IPS DF 4.7 (cell line): Measurements from ENCODE around the gene CPNE4.

Experiments used
- DNase-seq: peaks from one replicate; pipeline ENCODE4 v3.0.0-alpha.2; 2013; ENCODE audit warnings: low spot score; ENCODE audit errors: extremely low read depth

CPNE4 gene

GRCh38 chr3:131608741-131609140 lies 426.1 kb downstream of the CPNE4 start:
- DNase-seq, result no peak

DNA sequence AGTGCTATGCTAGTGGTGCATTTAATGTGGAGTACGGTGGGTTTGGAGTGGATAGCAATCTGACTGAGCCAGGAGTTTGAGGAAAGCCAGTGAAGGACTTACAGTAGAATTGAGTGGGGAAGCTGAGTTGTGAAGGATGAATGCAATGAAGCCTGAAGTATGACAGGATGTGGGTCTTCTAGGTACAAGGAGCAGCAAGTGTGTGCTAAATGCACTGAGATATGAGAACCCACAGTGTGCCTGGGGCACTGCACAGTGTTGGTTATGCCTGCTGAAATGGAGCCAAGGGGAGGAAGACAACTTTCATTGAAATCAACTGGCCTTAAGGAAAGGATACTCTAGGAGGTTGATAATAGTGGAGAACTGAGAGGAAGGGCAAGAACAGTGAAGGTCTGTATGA lies 426.5 kb downstream of the CPNE4 start:
- no peak for DNase-seq

DNA sequence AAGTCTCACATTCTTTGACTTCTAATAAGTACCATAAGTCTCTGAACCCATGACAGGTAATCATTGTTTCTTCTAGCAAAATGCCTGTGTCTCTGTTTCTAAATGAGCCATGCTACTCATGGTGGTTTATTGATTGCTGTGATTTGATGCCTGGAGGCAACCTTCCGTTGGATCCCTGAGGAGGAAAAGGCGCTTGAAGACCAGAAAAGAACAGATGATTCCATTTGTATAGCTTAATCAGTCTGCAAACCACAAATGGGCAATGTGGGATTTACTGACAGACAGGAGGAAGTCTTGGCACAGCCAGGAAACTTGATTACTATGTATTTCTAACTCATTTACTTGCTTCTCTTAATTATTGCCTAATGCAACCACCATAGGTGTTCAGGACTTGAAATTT lies 428.9 kb downstream of the CPNE4 start:
- DNase-seq, result no peak

- DNase-seq, result no peak
Observed at GRCh38 chr3:131602011-131602779, 432.6 kb downstream of the CPNE4 start.

- DNase-seq, result no peak
Observed at GRCh38 chr3:131597816-131598215, 437.0 kb downstream of the CPNE4 start.

GRCh38 chr3:131596884-131597283 lies 437.9 kb downstream of the CPNE4 start:
- no peak for DNase-seq

DNA sequence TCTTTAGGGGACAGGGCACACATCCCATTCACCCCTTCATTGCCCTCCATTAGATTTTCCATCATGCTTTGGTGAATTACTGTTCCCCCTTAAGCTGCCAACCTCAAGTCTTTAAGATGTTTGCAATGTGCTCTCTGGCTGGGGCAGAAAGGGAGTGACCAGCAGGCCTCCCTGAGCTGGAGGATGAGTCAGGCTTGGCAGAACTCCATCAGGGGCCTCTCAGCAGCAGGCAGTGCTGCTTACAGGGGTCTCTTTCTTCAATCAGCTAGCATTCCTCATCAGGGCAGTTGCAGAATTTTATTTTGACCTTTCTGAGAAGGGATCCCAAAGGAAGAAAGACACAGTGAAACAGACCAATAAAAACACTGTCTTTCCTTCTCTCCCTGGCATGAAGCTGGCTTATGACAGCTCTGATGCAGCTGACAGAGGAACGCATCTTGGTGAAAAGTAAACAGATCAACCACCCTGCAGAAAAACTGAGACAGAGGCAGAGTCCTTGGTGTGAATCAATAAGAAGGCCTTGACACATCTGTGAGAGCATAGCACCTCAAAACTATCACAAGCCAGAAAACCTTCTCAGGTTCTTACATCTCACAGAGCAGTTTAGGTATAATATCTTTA lies 443.3 kb downstream of the CPNE4 start:
- no peak for DNase-seq

DNA sequence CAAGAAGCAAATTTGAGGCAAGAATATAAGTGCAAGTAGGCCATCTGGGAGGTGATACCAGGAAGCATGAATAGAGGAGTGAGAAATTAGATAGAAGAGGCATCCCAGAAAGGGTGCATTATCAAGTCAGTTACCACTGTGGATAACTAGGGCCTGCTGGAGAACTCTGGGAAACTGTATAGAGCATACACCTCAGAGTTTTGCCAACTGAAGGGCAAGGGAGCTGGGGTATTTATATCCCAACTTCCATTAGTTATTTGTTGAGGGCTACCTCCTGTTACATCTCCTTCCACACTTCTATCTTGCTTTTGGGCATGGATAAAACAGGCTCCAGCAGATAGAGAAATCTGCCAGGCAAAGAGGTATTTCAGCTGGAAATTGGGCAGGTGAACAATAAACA lies 448.5 kb downstream of the CPNE4 start:
- no peak for DNase-seq

- no peak for DNase-seq
Observed at GRCh38 chr3:131582438-131582837, 452.4 kb downstream of the CPNE4 start.

GRCh38 chr3:131568460-131568859 lies 466.4 kb downstream of the CPNE4 start:
- DNase-seq, result peak; percentile 19

- no peak for DNase-seq
Observed at GRCh38 chr3:131564812-131565211, 470.0 kb downstream of the CPNE4 start.

GRCh38 chr3:131561511-131561910 lies 473.3 kb downstream of the CPNE4 start:
- DNase-seq, result no peak

DNA sequence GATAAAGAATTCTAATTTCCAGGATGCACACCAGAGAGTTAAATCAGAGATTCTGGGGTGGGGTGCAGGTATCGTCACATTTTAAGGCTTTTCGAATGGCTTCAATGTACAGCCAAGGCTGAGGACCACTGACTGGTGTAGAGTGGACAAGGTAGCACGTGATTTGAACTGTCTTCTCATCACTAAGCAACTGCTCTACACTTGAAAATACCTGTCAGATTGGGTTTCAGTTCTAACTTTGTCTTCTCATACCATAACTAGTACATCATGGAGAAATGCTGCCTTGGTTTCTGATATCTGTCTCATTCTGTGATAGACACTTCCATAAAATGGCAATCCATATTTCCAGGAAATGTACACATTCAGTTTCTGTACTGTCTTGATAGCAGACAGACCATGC lies 474.0 kb downstream of the CPNE4 start:
- no peak for DNase-seq

- DNase-seq, result no peak
Observed at GRCh38 chr3:131555456-131555855, 479.4 kb downstream of the CPNE4 start.

DNA sequence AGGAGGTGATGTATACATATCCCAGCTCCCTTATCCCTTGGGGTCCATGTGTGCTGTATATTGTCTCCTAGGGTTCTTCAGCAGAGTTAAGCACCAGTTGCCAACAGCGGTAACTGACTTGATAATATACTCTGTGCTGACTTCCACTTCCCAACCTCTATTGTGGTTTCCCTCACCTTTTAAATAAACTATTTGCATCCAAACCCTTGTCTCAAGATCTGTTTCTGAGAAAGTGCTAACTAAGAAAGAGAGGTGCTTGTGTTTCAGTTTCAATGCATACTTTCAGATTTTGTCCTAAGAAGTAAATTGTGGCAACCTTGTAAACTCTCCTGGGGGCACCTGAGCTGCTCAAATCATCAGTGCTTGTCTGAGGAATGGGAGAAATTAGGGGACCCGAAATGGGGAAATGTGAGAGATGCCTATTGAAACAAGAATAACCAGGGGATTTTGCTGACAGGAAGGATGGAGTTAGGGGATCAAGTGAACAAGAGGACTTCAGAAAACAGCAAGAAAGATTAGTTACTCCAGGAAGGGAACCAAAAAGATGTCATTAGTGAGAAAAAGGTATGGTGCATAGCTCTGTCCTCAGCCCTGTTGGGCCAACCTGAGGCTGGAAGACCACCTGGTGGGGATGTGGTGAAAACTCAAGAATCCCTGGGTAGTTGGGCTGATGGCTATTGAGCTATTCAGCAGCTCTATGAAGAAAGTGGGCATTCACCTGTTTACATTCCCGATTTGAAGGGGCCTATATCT lies 481.1 kb downstream of the CPNE4 start:
- DNase-seq, result no peak

- no peak for DNase-seq
Observed at GRCh38 chr3:131551761-131552160, 483.1 kb downstream of the CPNE4 start.

DNA sequence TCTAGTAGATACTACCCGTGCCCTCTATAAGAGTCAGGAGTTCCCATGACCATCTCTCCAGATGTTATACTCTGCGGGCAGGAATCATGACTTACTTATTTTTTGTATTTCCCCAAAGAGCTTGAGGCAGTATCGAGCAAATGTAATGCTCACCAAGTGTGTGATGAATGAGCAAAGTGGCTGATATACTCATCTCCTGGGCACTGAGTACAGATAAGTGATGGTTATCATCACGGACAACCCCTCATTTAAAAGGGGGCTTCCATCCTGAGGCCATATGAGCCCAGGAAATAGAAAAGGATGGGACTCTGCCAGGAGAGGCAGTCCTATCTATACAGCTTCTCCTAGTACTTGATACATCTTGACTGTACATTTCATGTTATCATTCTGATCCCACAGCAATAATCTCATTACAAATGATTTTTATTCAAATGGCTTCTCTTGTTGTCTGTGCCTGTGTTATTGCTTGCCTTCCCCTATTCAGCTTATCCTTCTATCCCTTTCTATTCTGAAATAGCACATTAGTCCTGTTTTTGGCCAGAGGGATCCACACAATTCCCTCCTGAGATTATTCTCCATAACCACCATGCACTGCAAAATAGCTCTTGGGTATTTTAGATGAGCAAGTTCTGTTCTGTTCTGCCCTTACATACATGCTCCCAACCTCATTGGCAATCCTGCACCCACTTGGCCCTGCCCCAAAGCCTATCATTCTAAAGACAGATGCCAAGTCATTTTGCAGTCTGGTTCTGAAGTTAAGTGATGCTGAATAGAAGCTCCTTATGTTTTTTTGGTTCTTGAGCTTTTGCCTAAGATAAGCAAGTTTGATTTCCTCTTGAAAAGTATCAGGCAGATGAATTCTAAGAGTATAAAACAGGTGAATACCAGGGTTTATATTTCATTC lies 484.0 kb downstream of the CPNE4 start:
- no peak for DNase-seq

DNA sequence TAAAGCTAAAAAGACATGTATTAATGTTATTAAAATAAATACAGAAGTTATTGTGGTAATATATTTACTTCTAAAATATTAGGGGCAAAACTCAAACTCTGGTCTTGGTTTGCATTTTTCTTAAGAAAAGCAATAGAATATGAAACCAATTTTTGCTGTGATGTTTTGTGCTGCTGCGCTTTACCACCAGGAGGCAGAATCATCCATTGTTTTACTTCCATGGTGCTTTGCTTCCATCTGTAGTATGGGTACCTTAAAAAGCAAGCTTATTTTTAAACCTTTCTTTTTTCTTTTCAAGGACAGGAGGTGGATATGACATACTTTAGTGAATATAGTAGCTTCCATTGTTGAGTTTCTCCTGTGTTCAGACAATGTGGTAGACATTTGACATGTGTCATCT lies 485.5 kb downstream of the CPNE4 start:
- DNase-seq, result no peak

DNA sequence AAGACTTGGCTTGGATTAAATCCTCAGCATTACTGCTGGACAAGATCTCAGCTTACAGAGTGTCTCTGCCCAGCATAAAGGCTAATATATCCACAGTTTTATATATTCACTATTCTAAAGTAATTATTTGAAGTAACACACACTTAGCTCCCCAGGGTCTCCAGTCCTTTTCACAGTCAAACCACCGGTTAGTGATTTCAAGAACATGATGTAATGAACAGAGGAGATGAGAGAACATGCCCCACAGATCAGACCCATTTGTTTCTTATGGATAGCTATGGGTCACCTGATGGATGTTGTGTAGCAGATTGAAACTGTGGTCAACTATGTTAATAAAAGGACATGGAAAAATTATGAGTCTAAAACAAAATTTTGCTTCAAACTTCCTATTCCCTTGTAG lies 487.2 kb downstream of the CPNE4 start:
- no peak for DNase-seq

- DNase-seq, result no peak
Observed at GRCh38 chr3:131546441-131546840, 488.4 kb downstream of the CPNE4 start.

DNA sequence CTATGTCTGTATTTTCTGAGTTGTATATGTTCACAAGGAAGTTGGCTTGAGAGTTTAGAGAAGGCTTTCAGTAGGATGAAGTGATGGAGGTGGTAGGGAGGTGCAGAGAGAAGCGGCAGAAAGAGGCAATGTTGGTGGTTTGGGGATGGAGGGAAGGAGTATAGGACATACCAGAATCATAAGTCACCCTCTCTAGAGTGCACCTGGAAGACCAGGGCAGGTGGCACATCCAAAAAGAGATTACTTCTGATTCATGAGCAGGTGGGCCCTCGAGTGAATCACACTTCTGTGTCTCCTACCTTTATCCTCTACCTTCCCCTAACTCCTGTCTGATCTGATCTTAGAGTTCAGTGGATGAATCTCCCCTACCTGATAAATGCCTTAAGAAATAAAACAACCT lies 490.3 kb downstream of the CPNE4 start:
- no peak for DNase-seq
